AG04450 (cell line): Measurements from ENCODE around the gene AQP6. TPM values are rescaled to one million over a fixed set of nuclear protein-coding genes. Genes with fewer than 3 reads are reported as not detected.
A peak's percentile ranks its signal among the peaks of the same experiment; 100 is the strongest.

ENCODE experiments used
- CTCF ChIA-PET: fragments of 300-600, 350-600 bp; formaldehyde crosslinking; extraction: SDS; loops from one replicate; lab custom pipeline; 2022; ENCODE audit warnings: antibody characterized with exemption, inconsistent platforms; lab: Charles Lee
- POLR2A ChIA-PET: fragments of 350-600 bp; formaldehyde crosslinking; extraction: SDS; loops from one replicate; lab custom pipeline; 2021; ENCODE audit warnings: antibody characterized with exemption, inconsistent platforms; lab: Yijun Ruan, JAX
- DNase-seq: peaks from one replicate; pipeline ENCODE4 v3.0.0-alpha.2; 2011; ENCODE audit warnings: low read depth, low spot score
- H3K27ac ChIP-seq: one replicate; pipeline ENCODE4 v1.5.1; 2012; ENCODE audit warnings: low read depth, low read length, control low read depth
- H3K27me3 ChIP-seq: one replicate; pipeline ENCODE4 v1.6.0; 2012; ENCODE audit warnings: low read length; ENCODE audit not compliant: control insufficient read depth, insufficient read depth
- H3K4me3 ChIP-seq: 2 replicates; pipeline ENCODE4 v1.5.1; 2011; ENCODE audit warnings: mild to moderate bottlenecking, low read depth, low read length, control low read depth
- H3K9me3 ChIP-seq: 2 replicates; pipeline ENCODE4 v1.5.1; 2012; ENCODE audit warnings: low read length; ENCODE audit not compliant: control insufficient read depth, insufficient read depth
- polyA plus RNA-seq: library from polyadenylated mRNA; depleted of rRNA; stranded (reverse); fragments of >200 nt; gene quantifications from 2 replicates; pipeline ENCODE4 v1.2.3, GENCODE V29; 2011
- TF ChIP-seq, protein P1 (sequence below): IDR thresholded peaks from 2 replicates; pipeline ENCODE4 v1.5.1; 2011; ENCODE audit warnings: low read depth, low read length, control low read depth, inconsistent platforms

Gene AQP6
- polyA plus RNA-seq, 1 experiment, result not detected

GRCh38 chr12:49945394-49946080, 27.2 kb upstream of the AQP6 start:
- TF ChIP-seq, protein P1, sequence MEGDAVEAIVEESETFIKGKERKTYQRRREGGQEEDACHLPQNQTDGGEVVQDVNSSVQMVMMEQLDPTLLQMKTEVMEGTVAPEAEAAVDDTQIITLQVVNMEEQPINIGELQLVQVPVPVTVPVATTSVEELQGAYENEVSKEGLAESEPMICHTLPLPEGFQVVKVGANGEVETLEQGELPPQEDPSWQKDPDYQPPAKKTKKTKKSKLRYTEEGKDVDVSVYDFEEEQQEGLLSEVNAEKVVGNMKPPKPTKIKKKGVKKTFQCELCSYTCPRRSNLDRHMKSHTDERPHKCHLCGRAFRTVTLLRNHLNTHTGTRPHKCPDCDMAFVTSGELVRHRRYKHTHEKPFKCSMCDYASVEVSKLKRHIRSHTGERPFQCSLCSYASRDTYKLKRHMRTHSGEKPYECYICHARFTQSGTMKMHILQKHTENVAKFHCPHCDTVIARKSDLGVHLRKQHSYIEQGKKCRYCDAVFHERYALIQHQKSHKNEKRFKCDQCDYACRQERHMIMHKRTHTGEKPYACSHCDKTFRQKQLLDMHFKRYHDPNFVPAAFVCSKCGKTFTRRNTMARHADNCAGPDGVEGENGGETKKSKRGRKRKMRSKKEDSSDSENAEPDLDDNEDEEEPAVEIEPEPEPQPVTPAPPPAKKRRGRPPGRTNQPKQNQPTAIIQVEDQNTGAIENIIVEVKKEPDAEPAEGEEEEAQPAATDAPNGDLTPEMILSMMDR, result peak; percentile 95
- Histone ChIP-seq H3K9me3 (no peaks in the 10 kb centered on the region), H3K4me3 (peak overlapping the region; percentile 44), H3K27ac (no peak overlapping the region), H3K27me3 (peaks cover 13% of the 10 kb centered on the region)
- POLR2A ChIA-PET, result interaction anchor here (0.6 kb wide), 1 partner anchor 192 kb away, joined by 7 read pairs; no protein-coding TSS in a partner anchor
- peak; percentile 21 for DNase-seq
- CTCF ChIA-PET, result interaction anchor here (0.6 to 2.5 kb wide), 47 partner anchors 9 to 204 kb away, joined by 3 to 48 read pairs (median 5); partner anchors contain the start of genes AQP5, COX14, FAIM2 and RACGAP1

- Histone ChIP-seq H3K9me3 (no peaks in the 10 kb centered on the region), H3K4me3 (no peak overlapping the region), H3K27ac (no peak overlapping the region), H3K27me3 (peaks cover 18% of the 10 kb centered on the region)
- TF ChIP-seq, protein P1, result no peak
- CTCF ChIA-PET, result interaction anchor here (0.5 to 2.5 kb wide), 41 partner anchors 9 to 205 kb away, joined by 3 to 48 read pairs (median 7); partner anchors contain the start of genes AQP5, COX14, RACGAP1 and TMBIM6
- POLR2A ChIA-PET, result interaction anchor here (0.6 kb wide), 1 partner anchor 192 kb away, joined by 7 read pairs; no protein-coding TSS in a partner anchor
- no peak for DNase-seq
These were observed 26.7 kb upstream of the AQP6 start for GRCh38 chr12:49946086-49946485.

DNA sequence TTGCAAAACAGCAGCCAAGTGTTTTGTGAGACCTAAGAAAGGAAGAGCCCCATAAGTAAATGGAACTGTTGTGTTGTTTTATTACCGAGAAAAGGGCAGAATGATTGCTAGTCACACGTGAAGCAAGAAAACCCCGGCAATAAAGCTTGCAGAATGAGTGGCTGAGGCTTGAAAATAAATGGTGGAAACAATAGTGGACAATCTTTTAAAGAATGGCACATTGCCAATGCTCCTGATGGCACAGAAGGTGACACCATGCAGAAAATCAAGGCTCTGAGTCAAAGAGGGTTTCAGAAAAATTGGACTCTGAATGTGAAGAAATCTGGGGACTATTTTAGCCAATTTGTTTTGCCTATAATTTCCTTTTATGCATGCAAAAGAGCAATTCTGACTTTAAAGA, 26.2 kb upstream of the AQP6 start:
- Histone ChIP-seq H3K27ac (no peak overlapping the region), H3K27me3 (peaks cover 21% of the 10 kb centered on the region), H3K4me3 (no peak overlapping the region), H3K9me3 (no peaks in the 10 kb centered on the region)
- no peak for DNase-seq
- TF ChIP-seq, protein P1, result no peak
- POLR2A ChIA-PET, result no interaction called here
- CTCF ChIA-PET, result interaction anchor here (0.5 to 2.5 kb wide), 33 partner anchors 8 to 368 kb away, joined by 3 to 48 read pairs (median 7); partner anchors contain the start of genes AQP5 and TMBIM6

DNA sequence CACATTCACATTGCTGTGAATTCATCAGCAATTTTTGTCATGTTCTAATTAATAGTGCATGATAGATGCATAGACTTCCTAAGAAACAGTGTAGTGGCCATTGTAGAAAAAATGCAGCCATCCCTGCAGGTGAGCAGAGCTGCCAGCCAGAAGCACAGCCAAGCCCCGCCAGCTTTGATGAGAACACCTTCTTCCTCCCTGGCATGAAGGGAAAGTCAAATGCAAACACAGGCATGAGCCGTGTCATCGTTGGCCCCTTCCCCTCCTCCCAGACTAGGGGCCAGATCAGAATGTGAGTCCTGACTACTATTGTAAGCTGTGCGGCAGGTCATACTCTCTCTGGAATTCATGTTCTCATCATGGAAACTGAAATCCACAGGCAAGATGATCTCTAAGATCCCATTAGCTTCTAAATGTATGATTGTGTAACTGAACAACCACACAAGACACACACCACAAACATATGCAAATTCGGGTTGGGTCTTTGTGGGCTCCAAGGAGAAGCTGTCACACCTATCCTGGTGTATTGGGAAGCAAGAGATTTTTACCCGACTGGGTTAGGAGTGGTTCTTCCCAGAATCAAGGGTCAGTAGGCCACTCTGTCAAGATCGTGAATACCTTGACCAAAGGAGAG, 25.0 kb upstream of the AQP6 start:
- no peak overlapping the region for H3K4me3 ChIP-seq
- DNase-seq, result no peak
- H3K27ac ChIP-seq, result no peak overlapping the region
- H3K27me3 ChIP-seq, result peaks cover 27% of the 10 kb centered on the region
- CTCF ChIA-PET, result interaction anchor here (0.7 to 1.0 kb wide), 3 partner anchors 15 to 123 kb away, joined by 3 to 4 read pairs (median 4); no protein-coding TSS in a partner anchor
- no peaks in the 10 kb centered on the region for H3K9me3 ChIP-seq
- POLR2A ChIA-PET, result no interaction called here
- TF ChIP-seq, protein P1, result no peak
